T-helper 9 cell (primary cell): ENCODE measurements around the gene MPP4.

ENCODE experiments used
- DNase-seq: peaks from one replicate; pipeline ENCODE4 v3.0.0-alpha.2; 2020
- total RNA-seq, 2 donors: gene quantifications; one replicate each; lab custom pipeline; 2026; lab: John Stamatoyannopoulos, UW

Gene MPP4, protein sequence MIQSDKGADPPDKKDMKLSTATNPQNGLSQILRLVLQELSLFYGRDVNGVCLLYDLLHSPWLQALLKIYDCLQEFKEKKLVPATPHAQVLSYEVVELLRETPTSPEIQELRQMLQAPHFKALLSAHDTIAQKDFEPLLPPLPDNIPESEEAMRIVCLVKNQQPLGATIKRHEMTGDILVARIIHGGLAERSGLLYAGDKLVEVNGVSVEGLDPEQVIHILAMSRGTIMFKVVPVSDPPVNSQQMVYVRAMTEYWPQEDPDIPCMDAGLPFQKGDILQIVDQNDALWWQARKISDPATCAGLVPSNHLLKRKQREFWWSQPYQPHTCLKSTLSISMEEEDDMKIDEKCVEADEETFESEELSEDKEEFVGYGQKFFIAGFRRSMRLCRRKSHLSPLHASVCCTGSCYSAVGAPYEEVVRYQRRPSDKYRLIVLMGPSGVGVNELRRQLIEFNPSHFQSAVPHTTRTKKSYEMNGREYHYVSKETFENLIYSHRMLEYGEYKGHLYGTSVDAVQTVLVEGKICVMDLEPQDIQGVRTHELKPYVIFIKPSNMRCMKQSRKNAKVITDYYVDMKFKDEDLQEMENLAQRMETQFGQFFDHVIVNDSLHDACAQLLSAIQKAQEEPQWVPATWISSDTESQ
- total RNA-seq, result 0 reads per million in 2 donors

DNA sequence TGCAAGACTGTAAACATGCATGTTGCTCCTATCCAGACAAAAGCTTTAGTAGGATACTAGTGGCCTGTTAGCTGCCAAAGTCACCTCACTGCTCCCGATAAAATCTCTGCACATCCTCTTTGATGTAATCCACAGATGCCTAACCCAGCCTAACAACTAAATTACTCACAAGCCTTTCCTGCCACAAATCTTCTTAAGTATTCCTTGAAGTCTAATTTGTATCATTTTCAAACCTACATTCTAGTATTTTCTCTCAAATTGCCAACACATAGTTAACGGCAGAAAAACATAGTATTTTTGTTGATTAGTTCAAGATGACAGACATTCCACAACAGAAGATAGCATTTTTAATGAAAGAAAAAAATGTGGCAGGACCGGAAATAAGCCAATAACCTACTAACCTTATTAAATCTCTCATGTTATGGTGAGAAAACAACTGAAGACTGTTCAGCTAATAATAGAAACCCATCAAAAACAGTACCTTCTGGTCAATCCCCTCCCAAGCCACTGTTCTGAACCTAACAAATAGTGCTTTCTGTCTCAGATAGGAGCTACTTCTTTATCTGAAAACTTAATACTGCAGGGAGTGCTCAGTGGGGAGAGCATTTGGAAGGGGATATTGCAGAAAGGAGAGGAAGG is at the start of gene MPP4:
TSS of gene MPP4 (minus strand) at position 57 of the 639 bp plus-strand sequence. CDS start 4,690 bp downstream, outside the sequence.
- no peak for DNase-seq

DNA sequence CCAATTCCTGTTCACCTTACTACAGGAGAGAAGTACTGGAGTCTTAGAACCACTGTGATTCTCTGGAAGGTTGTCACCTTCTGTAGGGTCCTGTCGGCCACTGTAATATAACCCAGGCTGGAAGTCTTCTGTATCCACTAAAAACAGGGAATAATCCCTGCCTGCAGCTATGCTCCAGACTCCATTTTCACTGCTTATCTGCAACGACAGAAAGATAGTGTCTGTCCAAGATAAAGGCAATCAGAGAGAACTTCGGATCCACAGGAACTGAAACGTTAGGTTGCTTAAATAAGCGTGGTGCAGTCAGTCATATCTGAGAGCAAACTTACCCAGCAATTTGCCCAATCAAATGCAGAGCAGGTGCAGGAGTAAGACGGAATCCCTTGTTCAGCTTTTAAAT is 48.1 kb upstream of the MPP4 start:
- DNase-seq, result no peak

DNA sequence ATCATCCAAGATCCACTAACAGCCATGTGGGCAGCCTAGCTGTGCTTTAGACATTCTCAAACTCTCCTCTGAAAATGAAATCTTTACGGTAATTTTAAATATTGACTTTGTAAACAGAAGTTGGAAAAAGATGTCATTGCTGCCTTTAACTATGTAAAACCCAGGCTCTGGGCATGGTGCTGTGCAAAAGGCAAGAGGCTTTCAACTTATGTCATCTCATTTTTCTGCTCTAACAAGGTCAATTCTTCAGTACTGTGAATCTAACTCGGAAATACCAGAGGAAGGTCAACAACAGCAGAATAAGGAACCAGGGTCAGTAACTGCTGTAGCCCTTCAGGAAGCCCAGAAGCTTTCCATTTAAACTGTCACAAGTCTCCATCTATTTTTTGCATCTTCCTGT is 37.0 kb upstream of the MPP4 start:
- no peak for DNase-seq

DNA sequence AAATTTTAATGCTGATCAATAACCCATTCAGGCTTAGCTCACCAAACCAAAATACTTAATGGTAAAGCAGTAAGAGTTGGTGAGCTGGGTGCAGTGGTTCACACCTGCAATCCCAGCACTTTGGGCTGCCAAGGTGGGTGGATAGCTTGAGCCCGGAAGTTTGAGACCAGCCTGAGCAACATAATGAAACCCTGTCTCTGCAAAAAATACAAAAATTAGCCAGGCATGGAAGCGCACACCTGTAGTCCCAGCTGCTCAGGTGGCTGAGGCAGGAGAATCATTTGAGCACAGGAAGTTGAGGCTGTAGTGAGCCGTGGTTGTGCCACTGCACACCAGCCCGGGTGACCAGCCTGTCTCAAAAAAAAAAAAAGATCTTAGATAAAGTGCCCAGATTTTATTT is 35.7 kb upstream of the MPP4 start:
- no peak for DNase-seq

DNA sequence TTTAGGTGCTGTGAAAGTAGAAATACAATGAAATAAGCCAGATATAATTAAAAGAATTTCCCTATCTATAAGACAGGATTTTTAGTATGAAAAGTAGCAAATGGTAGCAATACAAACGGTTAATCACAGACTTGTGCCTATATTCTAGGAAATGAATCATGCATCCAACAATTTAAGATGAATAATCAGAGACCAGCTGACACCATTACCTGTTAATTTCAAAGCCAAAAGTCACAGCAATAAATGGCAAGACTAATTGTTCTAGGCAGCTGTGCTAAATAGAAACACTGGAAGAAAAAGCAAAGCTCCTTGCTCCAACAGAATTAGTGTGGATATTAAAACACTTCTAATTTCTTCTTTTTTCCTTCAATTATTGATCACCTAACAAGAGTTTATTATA is 35.1 kb upstream of the MPP4 start:
- DNase-seq, result no peak

DNA sequence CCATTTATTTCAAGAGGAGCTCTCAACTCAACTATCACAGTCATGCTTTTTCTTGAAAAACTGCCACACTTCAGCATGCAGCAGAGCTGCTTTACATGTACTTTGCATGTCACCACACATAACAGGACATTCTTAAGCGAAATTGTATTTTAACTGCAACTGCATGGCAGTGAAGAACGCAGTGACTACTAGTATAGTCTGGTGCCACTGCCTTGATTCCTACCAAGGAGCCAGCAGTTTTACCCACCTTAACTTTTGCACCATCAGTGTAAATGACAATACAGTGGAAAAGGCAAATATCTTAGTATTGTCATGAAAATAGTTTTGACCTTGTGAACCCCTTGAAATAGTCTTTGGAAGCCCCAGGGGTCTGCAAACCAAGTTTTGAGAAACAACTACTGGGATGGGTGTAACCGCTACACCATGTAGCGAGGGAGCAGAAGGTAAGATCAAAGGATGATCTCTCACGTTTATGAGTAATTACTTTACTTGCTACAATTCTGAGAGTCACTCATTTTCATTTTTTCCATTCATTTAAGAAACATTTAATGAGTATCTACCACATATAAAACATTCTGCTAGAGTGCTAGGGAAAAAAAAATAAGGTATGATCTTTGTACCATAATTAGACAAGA is 32.3 kb upstream of the MPP4 start:
- no peak for DNase-seq

DNA sequence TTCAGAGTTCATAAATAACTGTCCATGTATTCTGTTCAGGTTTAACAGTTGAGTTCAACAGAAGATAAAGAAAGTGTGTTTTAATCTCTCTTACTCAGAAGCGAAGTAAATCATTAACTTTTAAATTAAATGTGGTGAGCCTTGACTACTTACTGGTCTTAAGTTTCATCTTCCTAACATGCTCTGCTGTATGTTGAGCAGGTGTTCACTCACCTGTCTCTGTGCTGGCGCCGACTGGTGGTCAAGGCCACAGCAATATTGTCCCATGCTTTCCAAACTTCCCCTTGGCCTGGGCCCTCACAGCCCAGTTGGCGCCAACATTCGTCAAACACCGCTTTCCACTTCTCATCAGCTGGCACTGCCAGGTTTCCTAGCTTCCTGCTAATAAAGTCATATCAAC is 17.0 kb upstream of the MPP4 start:
- DNase-seq, result no peak

DNA sequence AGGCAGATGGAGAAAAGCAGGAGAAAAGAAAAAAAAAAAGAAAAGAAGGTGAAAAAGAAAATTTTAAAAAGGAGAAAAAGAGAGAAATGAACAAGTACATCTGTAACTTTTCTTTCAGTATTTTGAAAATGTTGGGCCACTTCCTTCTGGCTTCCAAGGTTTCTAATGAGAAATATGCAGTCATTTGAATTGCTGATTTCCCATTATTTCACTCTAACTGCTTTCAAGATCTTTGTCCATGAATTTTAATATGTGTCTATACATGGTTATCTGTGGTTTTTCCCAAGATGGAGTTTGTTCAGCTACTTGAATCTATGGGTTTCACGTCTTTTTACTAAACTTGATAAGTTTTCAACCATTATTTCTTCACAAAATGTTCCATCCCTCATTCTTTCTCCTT is 14.3 kb upstream of the MPP4 start:
- no peak for DNase-seq

DNA sequence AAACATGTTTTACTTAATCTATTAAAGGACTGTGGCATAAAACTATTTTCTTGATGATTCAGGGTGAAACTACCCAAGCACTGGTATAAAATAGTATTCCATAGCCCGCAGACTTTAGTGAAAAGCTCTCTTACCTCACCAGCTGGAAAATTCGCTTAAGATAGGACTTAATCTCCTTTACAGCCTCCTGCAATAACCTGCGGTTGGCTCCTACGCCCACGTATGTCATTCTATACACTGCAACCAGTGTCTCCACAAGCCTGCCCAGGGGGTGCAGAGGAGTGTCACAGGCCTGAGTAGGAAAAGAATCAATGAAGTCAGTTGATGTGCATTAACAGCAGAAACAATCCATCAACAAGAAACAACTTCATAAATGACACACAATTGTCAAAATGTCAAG is 11.3 kb upstream of the MPP4 start:
- DNase-seq, result no peak

DNA sequence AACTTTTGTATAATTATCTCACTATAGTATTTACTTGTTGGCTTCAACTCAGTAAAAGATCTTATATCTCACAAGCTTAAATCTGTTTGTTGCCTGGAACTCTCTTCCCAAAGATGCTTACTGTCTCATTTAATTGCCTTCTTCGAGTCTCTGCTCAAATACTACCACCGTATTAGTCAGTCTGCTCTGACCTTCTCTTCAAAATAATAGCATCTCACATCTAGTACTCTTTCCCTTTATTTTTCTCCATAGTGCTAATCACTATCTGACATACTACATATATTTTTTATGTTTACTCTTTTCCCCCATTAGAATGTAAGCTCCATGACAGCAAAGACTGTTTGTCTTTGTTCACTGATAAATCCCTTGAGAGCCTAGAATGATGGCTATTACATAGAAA is 10.6 kb upstream of the MPP4 start:
- DNase-seq, result no peak

DNA sequence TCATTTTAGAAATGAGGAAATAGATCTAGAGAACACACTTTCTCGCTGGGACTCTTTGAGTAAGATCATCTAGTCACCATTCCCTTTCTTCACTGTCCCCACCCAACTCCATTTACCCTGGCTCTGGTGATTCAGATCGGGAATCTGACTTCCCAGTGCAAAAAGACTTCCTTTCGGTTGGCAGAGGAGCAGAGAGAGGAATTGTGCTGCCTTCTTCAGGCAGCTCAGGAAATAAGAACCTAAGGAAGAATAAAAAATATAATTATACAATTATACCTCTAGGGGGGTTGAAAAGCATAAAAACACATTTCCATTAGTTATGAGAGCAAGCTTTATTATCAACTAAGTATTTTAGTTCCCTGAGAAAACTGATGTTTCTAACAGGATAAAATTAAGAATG is 9.3 kb upstream of the MPP4 start:
- no peak for DNase-seq

DNA sequence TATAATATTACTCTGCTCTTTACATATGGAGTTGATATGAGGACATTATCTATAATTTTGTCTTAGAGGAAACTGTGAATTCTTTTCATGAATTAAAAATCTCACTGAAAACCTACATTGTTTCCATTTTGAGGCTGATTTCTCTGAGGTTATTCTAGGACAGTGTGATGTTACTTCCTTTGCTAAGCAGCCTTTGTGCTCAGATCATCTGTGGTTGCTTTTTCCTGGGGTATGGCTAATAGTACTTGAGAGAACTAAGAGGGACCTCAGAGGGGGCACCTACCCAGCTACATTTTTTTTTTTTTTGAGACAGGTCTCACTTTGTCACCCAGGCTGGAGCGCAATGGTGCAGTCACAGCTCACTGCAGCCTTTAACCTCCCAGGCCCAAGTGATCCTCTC is 8.7 kb upstream of the MPP4 start:
- no peak for DNase-seq

DNA sequence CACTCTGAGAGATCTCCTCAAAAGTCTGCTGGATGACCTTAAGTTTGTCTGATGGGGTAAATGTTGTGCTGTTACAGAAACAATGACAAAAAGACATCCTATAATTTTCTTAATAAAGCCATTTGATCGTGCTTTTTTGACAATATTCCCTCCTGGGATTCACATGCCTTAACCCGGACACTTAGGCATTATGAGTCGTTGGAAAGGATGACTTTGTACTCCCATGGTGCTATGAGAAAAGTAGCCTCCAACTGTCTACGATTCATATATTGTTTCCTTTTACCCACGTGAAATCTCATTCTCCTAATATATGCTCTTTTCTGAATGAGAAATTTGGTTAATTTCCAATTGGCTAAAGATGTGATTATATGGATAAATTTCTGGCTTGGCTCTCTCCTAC is 6.1 kb upstream of the MPP4 start:
- no peak for DNase-seq

DNA sequence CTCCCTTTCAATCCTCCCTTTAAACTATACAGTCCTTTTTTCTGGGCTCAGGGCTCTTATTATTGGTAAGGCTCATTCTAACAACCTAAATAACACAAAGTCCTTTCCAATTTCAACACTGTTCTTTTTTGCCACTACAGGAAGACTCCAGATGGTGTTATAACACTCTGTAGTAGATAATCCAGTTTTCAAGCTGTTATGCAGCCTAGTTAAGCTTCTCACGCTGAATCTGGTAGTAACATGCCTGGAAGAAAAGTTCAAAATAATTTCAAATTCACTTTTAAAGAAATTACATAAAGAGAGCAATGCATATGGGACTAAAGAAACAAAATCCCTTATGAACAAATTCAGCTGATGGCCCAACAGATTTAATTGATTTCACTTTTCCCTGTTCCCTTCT is 3.2 kb upstream of the MPP4 start:
- DNase-seq, result no peak

DNA sequence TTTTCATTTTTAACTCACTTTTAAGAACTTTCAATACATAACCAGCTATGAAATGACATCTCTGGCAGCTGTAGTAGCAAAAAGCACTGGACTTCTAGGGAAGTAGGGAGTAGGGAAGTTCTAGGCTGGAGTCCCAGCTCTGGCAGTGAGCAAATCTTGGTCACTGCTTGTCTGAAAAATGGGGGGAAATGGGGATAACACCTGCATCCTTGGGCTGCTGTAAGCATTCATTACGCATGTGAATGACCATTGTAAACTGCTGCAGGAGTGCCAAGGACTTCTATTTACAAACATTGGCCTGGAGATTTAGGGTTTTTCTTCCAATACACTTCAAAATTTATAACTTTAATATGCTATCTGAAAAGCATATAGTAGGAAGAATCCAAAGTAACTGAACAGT is 972 bp upstream of the MPP4 start:
- DNase-seq, result no peak

DNA sequence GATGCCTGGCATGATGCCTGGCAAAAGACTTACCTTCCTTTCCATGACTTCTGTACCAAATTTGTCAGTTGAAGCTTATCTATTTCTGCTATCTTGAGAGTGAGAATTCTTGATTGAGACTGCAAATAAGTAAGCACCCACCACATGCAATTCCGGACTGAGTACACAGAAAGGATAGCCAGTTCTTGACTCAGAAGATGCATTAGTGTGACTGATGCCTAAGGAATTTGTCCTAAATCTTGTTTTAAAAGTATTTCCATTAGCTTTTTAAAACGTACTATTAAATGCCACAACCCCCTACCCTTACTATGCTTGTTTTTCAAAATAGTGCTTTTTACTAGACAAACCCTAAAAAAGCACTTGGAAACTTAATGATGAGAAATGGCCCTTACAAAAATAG is 545 bp downstream of the MPP4 start:
- no peak for DNase-seq

DNA sequence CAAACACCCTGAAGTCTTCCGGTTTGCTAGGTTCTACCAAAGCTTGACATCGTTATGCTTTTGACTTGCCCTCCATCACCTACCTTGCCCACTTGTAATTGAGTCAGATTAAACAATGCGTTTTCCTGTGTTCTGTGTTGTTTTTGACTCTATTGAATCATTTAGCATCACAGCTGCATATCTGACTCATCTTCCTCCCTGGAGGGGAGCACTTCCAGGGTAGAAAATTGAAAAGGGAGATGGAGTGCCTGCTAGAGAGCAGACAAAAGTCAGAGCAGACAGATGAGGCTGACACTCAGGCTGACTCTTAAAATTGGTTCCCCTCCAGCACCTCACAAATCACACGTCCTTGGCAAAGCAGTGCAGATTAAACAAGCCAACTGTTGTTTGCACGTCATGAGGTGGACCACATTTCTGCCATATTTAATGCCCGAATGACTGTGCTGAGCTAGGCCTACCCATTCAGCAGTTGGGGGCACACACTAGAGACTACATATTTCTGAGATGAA is 2.2 kb downstream of the MPP4 start:
- no peak for DNase-seq

DNA sequence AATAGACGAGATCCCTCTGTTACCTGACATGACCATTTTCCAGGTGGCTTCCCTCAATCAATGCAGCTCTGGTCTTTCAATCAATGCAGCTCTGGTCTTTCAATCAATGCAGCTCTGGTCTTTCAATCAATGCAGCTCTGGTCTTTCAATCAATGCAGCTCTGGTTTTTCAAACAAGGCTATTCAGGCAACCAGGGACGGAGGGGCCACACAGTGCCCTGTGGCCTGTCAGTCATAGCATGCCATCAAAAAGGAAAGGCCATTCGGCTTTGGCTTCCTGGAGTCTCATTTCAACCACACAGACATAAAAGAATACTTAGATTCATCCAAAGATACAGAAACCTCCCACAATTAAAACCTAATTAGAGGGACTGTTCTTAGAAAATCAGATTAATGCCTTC is 13.3 kb downstream of the MPP4 start:
- DNase-seq, result no peak

DNA sequence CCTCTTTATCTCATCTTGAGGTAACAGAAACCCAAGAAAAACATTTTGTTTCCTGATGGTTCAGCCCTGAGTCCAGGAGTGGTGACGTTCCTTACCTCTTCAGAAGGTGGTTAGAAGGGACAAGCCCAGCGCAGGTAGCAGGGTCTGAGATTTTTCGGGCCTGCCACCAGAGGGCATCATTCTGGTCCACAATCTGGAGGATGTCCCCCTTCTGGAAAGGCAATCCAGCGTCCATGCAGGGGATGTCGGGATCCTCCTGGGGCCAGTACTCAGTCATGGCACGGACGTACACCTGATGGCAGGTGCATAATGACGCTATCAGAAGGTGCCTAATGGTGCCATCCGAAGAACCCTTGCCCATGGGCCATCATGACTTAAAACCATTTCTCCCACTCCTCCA is 17.7 kb downstream of the MPP4 start:
- DNase-seq, result no peak

DNA sequence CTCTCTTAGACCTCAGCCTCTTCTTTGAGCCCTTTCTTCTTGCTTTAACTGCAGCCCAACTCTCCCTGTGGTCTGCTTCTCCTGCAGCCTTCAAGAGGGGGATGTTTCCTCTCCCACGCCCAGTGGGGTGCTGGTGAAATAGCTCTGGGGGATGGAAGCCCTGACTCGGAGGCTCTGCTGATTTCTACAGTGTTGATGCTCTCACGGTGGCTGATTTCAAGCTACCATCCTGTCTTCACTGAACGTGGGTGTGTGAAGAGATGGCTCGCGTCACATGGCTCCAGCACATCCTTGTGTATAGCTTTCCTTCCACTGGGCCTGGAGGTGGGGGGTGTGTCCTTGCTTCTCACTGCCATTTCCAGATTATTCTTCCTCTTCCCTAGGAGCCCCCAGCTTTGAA is 20.0 kb downstream of the MPP4 start:
- DNase-seq, result no peak

DNA sequence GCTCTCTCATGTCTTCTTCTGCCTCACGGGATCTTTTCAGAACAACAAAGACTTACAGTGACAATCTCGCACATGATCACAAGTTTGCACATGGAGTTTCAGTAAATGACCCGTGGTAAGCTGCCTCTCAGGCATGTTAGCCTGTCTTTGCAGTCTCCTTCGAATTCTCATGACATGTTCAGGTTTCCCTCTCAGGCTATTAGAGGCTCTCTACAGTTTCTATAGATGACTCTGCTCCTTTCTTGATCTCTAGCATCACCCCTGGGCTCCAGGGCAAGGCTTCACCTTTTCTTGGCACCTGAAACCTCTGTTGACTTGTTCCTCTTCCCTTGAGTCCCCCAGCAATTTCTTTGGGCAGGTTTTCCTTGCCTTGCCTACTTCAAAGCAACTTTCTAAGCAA is 23.0 kb downstream of the MPP4 start:
- no peak for DNase-seq

DNA sequence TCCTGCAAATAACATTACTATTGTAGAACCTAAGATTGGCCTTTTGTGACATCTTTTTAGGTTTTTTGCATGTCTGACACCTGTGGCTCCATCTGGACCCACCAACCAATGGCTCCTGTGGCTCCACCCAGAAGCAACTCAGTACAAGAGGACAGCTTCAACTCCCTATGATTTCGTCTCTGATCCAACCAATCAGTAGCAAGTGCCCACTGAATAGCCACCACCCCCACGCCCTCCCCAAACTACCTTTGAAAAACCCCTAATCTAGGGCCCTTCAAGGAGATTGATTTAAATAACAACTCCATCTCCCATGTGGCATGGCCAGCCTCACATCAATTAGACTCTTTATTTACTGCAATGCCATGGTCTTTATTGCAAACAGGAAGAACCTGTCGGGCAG is 23.6 kb downstream of the MPP4 start:
- DNase-seq, result no peak

DNA sequence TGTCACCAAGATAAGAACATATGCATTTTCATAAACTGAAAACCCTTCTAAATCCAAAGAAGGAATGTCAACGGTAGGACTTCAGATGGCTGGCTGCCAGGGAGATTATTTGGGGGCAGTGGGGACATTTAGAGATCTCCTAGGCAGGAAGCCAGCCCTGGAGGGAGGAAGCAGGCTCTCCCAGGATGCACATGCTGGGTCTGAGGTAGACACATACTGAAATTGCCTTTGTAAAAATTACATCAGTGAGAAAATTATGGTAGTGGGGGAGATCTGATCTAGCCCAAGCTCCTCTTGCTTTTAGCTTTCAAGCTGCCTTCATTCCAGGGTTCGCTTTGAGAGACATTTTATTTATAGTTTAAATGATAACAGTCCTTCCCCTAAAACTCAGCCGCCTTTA is 24.1 kb downstream of the MPP4 start:
- DNase-seq, result no peak

DNA sequence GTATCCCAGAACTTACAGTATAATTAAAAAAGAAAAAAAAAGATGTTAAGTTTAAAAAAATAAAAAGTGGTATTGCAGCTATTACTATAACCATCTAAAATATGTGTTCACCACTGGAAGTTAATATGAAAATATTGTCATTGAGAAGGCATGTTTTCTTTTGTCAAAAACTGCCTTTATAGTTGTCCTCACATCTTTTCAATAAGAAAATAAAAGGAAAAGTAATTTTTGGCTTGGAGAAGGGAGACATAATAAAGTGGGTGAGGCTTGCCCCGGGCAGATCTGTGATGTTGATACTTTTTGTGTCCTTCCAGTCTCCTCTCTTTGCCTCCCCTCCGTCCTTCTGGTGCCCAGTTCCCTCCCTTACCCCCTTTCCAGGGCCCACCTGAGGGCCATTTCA is 24.9 kb downstream of the MPP4 start:
- no peak for DNase-seq
